Anterior cingulate cortex (tissue), 58 donors: ENCODE results near the gene TRIOBP.
"Not testable (repeated sequence)": the region's sequence is repeated elsewhere in the genome, so short reads cannot be mapped to it uniquely, and the experiment has no call there.

Experiments
- DNase-seq, 58 donors: peaks; one replicate each; lab custom pipeline; 2025; lab: John Stamatoyannopoulos, UW

TRIOBP gene

DNA sequence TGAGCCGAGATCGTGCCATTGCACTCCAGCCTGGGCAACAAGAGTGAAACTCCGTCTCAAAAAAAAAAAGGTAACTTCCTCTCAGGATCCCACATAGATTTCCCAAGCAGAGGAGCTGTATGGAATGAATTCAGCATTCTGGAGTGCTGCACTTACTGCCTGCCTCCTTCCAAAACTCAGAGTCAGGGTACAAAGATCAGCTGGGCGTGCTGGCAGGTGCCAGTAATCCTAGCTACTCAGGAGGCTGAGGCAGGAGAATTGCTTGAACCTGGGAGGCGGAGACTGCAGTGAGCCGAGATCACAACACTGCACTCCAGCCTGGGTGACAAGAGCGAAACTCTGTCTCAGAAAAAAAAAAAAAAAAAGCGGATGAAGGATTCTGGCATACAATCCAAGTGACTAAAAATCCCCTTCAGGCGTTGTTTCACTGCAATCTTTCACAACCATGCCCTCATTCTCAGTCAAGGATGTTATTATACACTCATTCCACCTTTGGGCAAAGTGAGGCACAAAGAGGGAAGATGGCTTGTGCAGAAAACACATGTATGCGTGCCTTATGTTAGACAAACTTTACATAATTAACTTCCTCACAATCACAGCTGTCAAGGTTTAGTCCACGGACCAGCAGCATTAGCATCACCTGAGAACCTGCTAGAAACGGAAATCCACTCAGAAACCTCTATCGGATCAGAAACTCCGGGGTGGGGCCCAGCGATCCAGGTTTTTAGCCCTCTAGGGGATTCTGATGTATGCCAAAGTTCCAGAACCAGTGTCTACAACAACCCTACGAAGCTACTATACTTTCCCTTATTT lies 11.8 kb upstream of the TRIOBP start:
- no peak for DNase-seq

- DNase-seq = peak in 57 of 58 donors; percentile 51 to 90 (median 76)
Observed at GRCh38 chr22:37686002-37686982, 10.6 kb upstream of the TRIOBP start, which contains the start of gene NOL12. NOL12 (plus strand) TSS chr22:37686343; CDS start chr22:37686393, 50 bp downstream.

DNA sequence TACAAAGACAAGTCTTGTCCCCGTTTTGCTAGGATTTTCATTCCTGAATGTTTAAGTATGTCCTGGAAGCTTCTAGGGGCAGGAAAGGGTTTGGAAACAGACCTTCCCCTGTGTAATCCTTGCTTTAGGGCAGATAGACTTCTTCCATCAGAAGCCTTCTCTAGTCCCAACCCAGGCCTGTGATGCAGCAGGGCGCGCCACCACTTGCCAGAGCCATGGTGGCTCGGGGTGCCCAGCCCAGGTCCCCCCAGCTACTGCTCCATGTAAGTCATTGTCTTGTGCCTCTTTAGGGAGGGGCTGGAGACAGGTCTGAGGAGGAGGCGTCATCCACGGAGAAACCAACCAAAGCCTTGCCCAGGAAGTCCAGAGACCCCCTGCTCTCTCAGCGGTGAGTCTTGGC lies 6.4 kb upstream of the TRIOBP start:
- DNase-seq = no peak

- DNase-seq = no peak
Observed at GRCh38 chr22:37690901-37691504, 5.8 kb upstream of the TRIOBP start.

DNA sequence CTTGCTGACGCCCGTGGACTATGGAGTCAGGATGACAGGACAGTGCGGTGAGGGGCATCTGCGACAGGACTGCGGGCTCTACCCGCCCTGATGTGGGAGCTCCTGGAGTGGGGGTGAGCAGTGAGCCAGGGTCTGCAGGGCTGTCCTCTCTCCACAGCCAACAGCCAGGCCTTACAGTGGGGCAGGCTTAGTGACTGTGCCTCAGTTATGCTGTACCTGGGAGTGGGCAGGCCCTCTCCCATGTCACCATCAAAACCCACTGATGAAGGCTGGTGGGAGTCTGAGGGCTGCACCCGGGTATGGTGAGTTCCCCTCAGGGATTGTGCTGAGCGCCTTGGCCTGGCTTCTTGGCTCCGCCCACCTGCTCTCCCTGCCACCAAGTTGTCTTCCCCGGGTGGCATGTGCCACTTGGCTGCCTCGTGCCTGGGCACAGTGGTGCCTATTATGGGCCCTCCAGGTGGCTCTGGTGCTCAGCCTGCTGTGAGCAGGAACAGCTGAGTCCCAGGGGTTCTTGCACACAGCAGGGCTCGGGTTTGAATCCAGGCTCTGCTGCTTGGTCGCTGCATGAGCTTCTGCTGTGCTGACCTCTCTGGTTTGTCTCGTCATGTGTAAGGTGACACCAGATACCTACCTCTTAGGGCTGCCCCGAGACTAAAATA lies 4.1 kb upstream of the TRIOBP start:
- DNase-seq = no peak

DNA sequence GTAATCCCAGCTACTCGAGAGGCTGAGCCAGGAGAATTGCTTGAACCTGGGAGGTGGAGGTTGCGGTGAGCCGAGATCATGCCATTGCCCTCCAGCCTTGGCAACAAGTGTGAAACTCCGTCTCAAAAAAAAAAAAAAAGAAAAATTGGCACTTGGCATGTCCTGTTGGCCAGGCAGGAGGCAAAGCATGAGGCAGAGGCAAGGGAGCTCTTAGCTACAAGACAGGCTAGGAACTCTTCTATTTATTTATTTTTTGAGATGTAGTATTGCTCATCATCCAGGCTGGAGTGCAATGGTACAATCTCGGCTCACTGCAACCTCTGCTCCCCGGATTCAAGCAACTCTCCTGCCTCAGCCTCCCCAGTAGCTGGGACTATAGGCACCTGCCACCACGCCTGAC lies 2.7 kb upstream of the TRIOBP start:
- DNase-seq = not testable (repeated sequence)

DNA sequence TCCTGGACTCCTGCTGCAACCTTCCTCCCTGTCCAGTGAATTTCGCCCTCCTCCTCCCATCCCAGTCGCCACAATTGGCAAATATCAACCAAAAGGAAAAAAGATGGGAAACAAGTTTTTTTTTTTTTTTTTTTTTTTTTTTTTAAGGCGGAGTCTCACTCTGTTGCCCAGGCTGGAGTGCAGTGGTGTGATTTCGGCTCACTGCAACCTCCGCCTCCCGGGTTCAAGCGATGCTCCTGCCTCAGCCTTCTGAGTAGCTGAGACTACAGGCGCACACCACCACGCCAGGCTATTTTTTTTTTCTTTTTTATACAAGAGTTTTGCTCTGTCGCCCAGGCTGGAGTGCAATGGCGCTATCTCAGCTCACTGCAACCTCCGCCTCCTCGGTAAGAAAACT lies 590 bp upstream of the TRIOBP start:
- not testable (repeated sequence) for DNase-seq

DNA sequence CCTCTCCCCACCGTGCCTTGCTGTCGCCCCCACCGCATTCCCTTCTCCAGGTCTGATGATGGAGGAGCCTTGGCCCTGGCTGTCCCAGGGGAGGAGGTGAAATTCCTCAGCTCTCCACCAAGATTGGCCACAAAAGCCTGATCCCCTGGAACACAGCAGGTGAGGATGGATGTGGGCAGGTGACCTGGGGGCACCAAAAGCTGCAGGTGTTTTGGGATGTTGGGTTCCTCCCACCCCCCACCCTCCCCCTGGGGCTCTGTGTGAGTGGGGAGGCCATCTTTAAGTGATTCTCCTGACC lies 639 bp downstream of the TRIOBP start:
- DNase-seq = no peak

DNA sequence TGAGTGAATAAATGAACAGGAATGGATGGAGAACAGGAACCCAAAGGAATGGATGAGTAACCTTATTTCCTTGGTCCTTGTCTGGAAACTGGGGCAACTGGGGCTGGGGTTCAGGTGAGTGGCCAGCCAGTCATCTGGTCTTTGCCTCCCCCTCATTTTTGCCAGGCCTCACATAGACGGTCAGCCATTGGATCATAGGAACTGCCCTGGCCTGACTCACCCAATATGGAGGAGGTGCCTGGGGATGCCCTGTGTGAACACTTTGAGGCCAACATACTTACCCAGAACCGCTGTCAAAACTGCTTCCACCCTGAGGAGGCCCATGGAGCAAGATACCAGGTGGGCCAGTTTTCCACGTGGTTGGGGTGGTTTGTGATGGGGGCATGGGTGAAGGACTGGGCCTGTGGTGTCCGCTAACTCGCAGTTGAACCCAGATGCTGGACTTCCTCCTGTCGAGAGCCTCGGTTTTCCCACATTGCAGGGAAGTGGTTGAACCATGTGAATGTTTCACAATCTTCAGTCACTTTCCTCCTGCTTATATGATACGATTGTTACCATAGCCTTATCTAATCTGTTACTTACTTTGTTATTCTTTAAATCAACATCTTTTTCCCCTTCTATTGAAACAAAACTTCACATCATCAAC lies 4.4 kb downstream of the TRIOBP start:
- peak in 8 of 58 donors; percentile 2 to 30 (median 6) for DNase-seq

GRCh38 chr22:37703906-37704305 lies 7.1 kb downstream of the TRIOBP start:
- no peak for DNase-seq

GRCh38 chr22:37704645-37705044 lies 7.8 kb downstream of the TRIOBP start:
- no peak for DNase-seq

- DNase-seq = no peak
Observed at GRCh38 chr22:37705205-37705604, 8.4 kb downstream of the TRIOBP start.

DNA sequence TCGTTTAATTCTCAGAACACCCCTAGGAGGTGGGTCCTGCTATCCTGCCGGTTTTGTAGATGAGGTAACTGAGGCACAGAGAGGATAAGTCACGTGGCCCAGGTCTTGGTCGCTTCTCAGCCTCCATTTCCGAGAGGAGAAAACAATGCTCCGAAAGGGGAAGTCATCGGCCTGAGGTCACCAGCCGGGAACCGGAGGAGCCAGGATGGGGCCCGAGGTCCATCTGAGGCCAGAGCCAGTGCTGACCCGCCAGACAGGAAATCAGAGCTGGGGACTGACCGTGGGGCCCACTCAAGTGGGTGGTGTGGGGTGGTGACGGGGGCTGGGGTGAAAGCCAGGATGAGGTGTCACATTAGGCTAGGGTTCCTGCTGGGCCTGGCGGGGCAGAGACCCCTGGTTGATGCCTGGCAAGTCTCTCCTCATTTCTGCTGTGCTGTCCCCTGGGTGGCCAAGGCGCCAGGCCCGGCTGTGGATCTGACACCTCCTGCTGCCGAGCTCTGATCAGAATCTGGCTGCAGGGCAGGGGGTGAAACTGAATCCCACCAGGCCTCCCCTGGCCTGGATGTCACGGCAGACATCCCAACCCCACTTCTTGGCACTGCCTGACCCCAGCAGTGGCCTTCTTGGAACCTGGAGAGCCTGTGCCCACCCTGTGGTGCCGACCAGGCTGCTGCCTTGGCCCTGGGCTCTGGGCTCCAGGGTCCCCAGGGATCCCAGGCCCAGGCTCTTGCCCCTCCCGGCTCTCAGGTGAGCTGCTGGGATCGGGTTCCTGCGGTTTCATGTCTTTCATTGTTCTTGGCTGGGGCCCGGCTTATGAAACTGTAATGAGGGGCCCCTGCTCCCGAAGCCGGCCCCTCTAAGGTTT lies 12.0 kb downstream of the TRIOBP start:
- peak in 6 of 58 donors; percentile 3 to 19 (median 6) for DNase-seq

DNA sequence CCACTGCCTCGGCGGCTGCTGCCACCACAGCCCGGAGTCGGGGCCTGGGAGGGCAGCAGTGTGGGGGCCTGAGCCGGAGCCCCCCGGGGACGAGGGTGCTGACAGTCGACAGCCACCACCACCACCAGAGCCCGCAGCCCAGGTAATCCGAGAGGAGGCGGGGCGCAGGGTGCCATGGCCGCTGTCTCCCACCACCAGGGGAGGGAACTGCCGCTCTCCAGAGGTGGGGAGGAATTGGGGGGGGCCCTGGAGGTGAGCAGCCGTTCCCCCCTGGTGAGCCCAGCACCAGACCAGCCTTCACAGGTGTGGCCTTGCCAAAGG lies 12.6 kb downstream of the TRIOBP start:
- no peak for DNase-seq

GRCh38 chr22:37710675-37711074 lies 13.8 kb downstream of the TRIOBP start:
- no peak for DNase-seq

DNA sequence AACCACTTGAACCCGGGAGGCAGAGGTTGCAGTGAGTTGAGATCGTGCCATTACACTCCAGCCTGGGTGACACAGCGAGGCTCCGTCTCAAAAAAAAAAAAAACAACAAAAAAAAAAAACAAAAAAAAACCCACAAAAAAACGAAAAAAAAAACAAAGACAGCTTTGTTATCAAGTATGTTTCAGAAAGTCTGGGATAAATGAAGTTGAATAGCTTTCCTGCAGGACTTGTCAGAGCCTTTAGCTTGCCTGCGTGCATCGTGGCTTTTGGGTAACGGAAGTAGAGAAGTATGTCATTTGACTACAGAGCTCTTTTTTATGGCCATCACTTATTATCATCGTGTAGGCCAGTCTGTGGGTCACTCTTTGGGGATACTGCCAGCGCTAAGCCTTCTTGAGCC lies 14.6 kb downstream of the TRIOBP start:
- DNase-seq = no peak

DNA sequence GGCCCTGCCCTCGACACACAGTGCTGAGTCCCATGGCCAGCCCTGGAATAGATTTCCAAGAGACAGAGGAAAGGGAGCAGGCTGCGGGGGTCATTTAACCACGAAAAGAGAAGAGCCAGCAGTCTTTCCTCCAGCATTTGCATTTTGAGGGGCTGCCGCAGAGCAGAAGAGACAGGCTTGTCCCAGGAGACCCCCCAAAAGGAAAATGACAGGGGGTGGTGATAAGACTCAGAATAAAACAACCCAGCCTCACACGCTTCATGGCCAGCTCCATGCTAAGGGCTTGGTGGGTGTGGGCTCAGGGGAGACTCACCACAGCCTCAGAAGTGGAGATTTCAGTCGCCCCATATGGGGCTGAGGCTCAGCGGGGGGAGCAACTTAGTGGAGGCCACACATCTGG lies 16.9 kb downstream of the TRIOBP start:
- no peak for DNase-seq

GRCh38 chr22:37714634-37715033 lies 17.8 kb downstream of the TRIOBP start:
- DNase-seq = no peak

GRCh38 chr22:37715760-37716159 lies 18.9 kb downstream of the TRIOBP start:
- DNase-seq = no peak
